Fibroblast of lung (primary cell): Measurements from ENCODE around the gene RBMS1. TPM values are rescaled to one million over a fixed set of nuclear protein-coding genes. Genes with fewer than 3 reads are reported as not detected.

Experiments
- DNase-seq, 2 donors: peaks; one replicate each; pipeline versions ENCODE4 v3.0.0 to v3.0.0-alpha.2; 2010; ENCODE audit warnings: low read depth in 2 of 2
- H2AFZ ChIP-seq: 2 replicates; pipeline ENCODE4 v1.5.1; 2012; ENCODE audit warnings: low read length, control low read depth, inconsistent platforms
- H3K27ac ChIP-seq: 2 replicates; pipeline ENCODE4 v1.5.1; 2011; ENCODE audit warnings: low read length, control low read depth; ENCODE audit not compliant: insufficient read depth
- H3K27me3 ChIP-seq: 2 replicates; pipeline ENCODE4 v1.5.1; 2011; ENCODE audit warnings: mild to moderate bottlenecking, low read length; ENCODE audit not compliant: control insufficient read depth, insufficient read depth
- H3K36me3 ChIP-seq: 2 replicates; pipeline ENCODE4 v1.5.1; 2011; ENCODE audit warnings: low read length; ENCODE audit not compliant: control insufficient read depth, insufficient read depth
- H3K4me1 ChIP-seq: 2 replicates; pipeline ENCODE4 v1.5.1; 2011; ENCODE audit warnings: low read length; ENCODE audit not compliant: control insufficient read depth, insufficient read depth; ENCODE audit errors: extremely low read depth
- H3K4me2 ChIP-seq: 2 replicates; pipeline ENCODE4 v1.5.1; 2011; ENCODE audit warnings: low read length, control low read depth; ENCODE audit not compliant: insufficient read depth; ENCODE audit errors: extremely low read depth
- H3K4me3 ChIP-seq, 4 experiments: fragments of 200-600 bp in 1 of 4; sonication (generic) in 1 of 4; replicated peaks in 1 of 4; 2 replicates each; pipeline ENCODE4 v1.5.1; 2011 to 2016; ENCODE audit warnings: low read length in 4 of 4, low read depth in 3 of 4, mild to moderate bottlenecking in 3 of 4, control low read depth in 2 of 4, inconsistent platforms in 1 of 4, mixed read lengths in 1 of 4; ENCODE audit not compliant: insufficient read depth in 1 of 4; ENCODE audit errors: control extremely low read depth in 1 of 4
- H3K79me2 ChIP-seq: 2 replicates; pipeline ENCODE4 v1.5.1; 2012; ENCODE audit warnings: mild to moderate bottlenecking, low read length, inconsistent platforms; ENCODE audit not compliant: control insufficient read depth, insufficient read depth
- H3K9ac ChIP-seq: 2 replicates; pipeline ENCODE4 v1.5.1; 2011; ENCODE audit warnings: mild to moderate bottlenecking, low read length, control low read depth; ENCODE audit not compliant: insufficient read depth
- H3K9me3 ChIP-seq: 2 replicates; pipeline ENCODE4 v1.5.1; 2012; ENCODE audit warnings: low read depth, low read length; ENCODE audit not compliant: control insufficient read depth, insufficient read depth
- H4K20me1 ChIP-seq: 2 replicates; pipeline ENCODE4 v1.5.1; 2011; ENCODE audit warnings: low read length; ENCODE audit not compliant: control insufficient read depth, insufficient read depth; ENCODE audit errors: extremely low read depth
- CTCF ChIP-seq, 2 donors: IDR thresholded peaks in 1 of 2; conservative IDR thresholded peaks in 1 of 2; 1 replicate in 1 of 2; 2 replicates in 1 of 2; pipeline ENCODE4 v1.5.1; 2011 to 2012; ENCODE audit warnings: low read length in 2 of 2, control low read depth in 1 of 2, inconsistent platforms in 1 of 2, low read depth in 1 of 2, mild to moderate bottlenecking in 1 of 2
- EZH2 ChIP-seq: IDR thresholded peaks from 2 replicates; pipeline ENCODE4 v1.5.1; 2012; ENCODE audit warnings: low read length, control low read depth, mild to moderate bottlenecking; ENCODE audit errors: missing control alignments
- polyA plus RNA-seq, 2 donors: library from polyadenylated mRNA; depleted of rRNA in 1 of 2; stranded (reverse) in 1 of 2; unstranded in 1 of 2; fragments of >200 nt; gene quantifications; 2 replicates each; pipeline ENCODE4 v1.2.1, GENCODE V29; 2011 to 2012; ENCODE audit warnings: missing spikeins in 1 of 2
- total RNA-seq: library from RNA; depleted of rRNA; stranded (reverse); fragments of >200 nt; gene quantifications from 2 replicates; pipeline ENCODE4 v1.2.1, GENCODE V29; 2014

Gene RBMS1
- total and polyA plus RNA-seq, 2 donors (not counting 1 experiment from before 2014, with no cell fraction given) = 77.3 to 146 TPM

- Histone ChIP-seq H3K27ac (no peak overlapping the region), H3K9me3 (no peaks in the 10 kb centered on the region), H3K79me2 (no peaks in the 10 kb centered on the region), H3K4me2 (no peak overlapping the region), H3K27me3 (no peaks in the 10 kb centered on the region), H3K36me3 (no peaks in the 10 kb centered on the region), H3K4me1 (no peaks in the 10 kb centered on the region), H2AFZ (no peak overlapping the region), H3K4me3 (no peak overlapping the region), H3K9ac (no peak overlapping the region), H4K20me1 (no peaks in the 10 kb centered on the region)
- TF ChIP-seq EZH2 = no peak
- TF ChIP-seq CTCF (conservative IDR thresholded peaks at IDR 0.05 in 1 of 2, IDR thresholded peaks at IDR 0.05 in 1 of 2; ENCODE audit: low read depth in 1 of 2, low read length in 2 of 2) = no peak
- DNase-seq = no peak
Observed at GRCh38 chr2:160257743-160258491, 235.7 kb downstream of the RBMS1 start.

- DNase-seq = peak in 1 of 2 donors; percentile 55
- no peak overlapping the region for H3K27ac ChIP-seq
- no peaks in the 10 kb centered on the region for H3K27me3 ChIP-seq
- no peaks in the 10 kb centered on the region for H3K9me3 ChIP-seq
- no peak overlapping the region for H3K4me2 ChIP-seq
- TF ChIP-seq CTCF (conservative IDR thresholded peaks at IDR 0.05 in 1 of 2, IDR thresholded peaks at IDR 0.05 in 1 of 2; ENCODE audit: low read depth in 1 of 2, low read length in 2 of 2) (no peak), EZH2 (no peak)
- no peak overlapping the region for H2AFZ ChIP-seq
- H3K4me1 ChIP-seq = no peaks in the 10 kb centered on the region
- no peaks in the 10 kb centered on the region for H3K79me2 ChIP-seq
- H3K4me3 ChIP-seq = no peak overlapping the region
- H4K20me1 ChIP-seq = no peaks in the 10 kb centered on the region
- H3K36me3 ChIP-seq = no peaks in the 10 kb centered on the region
- no peak overlapping the region for H3K9ac ChIP-seq
Observed at GRCh38 chr2:160257041-160257742, 236.4 kb downstream of the RBMS1 start.

- Histone ChIP-seq H3K79me2 (no peaks in the 10 kb centered on the region), H3K9me3 (no peaks in the 10 kb centered on the region), H3K27ac (no peak overlapping the region), H3K4me2 (no peak overlapping the region), H3K27me3 (no peaks in the 10 kb centered on the region), H4K20me1 (no peaks in the 10 kb centered on the region), H3K4me3 (no peak overlapping the region), H3K4me1 (no peaks in the 10 kb centered on the region), H2AFZ (no peak overlapping the region), H3K36me3 (no peaks in the 10 kb centered on the region), H3K9ac (no peak overlapping the region)
- TF ChIP-seq EZH2 (no peak), CTCF (conservative IDR thresholded peaks at IDR 0.05 in 1 of 2, IDR thresholded peaks at IDR 0.05 in 1 of 2; ENCODE audit: low read depth in 1 of 2, low read length in 2 of 2) (no peak)
- DNase-seq = no peak
Observed at GRCh38 chr2:160256507-160256906, 237.1 kb downstream of the RBMS1 start.
